HG03108 (cell line): ENCODE measurements around the gene ZC3H7B.

Source experiments
- ATAC-seq: cut with Tn5 transposase; IDR thresholded peaks from one replicate; pipeline ENCODE4 v1.9.1; 2021; ENCODE audit warnings: moderate library complexity; ENCODE audit not compliant: unreplicated experiment

ZC3H7B gene

DNA sequence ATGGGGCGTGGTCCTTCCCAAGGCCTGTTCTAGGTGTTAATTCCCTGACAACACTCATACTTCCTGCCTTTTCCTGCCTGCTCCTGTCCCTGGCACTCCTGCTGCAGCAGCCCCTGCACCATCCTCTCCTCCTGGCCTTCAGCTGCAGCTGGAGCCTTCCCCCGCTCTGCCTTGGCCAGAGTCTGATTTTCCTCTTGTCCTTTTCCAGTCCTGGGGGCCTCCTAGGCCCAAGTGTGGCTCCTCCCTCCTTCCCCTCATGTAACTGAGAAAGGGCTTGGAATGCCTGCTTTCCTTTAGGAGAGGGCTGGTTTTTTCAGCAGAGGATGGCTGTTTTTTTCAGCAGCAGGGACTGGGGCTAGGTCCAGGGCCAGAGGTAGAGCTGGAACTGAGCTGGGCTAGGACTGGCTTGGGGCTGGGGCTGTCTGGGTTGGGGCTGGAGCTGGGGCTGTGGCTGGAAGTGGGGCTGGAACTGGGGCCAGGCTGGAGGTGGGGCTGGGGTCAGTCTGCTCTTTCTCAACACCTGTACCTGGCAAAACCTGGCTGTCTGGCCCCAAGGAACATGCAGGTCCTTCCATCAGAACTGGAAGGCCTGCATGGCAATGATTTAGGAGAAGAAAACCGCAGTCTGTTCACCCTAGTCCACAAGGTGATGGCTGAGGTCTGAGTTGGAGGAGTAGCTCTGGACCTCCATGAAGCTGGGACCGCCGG, 23.6 kb downstream of the ZC3H7B start:
- no peak for ATAC-seq

DNA sequence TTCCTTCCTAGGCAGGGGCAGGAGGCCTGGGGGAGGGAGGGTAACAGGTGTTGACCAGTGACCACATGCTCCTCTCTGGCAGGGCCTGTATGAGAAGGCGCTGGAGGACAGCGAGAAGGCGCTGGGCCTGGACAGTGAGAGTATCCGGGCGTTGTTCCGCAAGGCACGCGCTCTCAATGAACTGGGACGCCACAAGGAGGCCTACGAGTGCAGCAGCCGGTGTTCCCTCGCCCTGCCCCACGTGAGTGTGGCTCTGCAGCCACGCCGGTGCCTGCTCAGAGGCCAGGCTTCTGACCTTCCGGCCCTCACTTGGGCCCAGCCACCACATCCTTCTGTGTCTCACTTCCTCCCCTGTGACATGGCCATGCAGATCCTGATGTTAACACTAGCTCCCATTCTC, 25.8 kb downstream of the ZC3H7B start:
- no peak for ATAC-seq

DNA sequence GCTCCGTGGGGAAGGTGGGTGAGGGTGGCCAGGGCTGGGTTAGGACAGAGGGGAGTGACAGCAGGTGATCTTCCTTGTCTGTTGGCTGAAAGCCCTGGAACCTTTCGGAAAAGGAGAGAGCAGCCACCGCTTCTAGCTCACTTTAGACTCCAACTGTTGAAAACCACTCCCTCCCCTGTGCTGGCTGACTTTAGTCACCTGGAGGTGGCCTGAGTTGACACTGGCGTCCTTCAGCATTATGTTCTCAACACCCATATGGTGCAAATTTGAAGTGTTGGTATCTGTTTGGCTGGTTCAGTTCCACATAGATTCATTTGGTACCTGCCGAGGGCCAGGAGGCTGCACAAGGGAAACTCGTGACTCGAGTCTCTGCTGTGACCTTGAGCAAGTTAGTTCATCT, 28.8 kb downstream of the ZC3H7B start:
- ATAC-seq = no peak

DNA sequence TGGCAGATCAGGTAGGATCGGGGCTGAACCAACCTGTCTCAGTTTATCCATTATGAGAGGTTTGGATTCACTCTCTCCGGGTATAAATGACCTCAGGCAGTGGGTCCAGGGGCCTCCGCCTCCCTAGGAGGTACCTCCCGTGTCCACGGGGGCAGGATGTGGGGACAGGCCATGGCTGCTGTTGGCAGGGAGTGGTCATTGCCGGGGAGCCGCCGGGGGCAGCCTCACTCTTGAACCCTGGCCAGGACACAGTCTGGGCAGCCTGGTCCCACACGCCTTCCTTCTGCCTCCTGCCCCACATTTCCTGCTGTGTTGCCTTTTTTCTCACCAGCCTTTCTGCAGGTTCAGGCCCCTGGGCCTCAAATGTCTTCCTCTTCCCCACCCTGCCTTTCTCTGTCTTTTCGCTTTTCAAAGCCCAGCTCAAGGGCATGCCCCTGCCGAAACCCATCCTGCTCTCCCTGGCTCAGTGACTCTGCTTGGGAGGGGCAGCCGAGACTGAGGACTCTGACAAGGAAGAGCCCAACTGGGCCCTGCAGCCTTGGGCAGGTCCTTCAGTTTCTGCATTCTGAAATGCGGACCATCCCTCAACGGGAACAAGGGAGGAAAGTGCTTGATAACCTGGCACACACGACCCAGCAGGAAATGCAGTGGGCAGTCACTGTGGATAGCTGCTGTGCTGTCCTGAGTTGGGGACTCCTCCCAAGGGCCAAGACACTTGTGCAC, 31.1 kb downstream of the ZC3H7B start:
- no peak for ATAC-seq

DNA sequence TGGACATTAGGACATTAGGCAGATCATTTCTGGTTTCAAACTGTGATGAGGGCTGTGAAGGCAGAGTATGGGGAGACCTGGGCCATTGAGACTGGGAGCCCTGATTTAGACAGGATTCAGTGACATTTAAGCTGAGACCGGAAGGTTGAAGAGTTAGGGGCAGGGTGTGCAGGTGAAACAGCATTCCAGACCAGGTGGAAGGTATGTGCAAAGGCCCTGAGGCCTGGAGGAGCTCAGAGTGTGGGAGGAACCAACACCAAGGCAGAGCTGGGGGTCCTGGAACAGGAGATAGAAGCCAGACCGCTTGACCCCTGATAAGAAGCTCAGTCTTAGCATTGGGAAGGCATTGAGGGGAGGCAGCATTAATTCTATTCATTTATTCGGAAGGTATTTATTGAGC, 32.5 kb downstream of the ZC3H7B start:
- ATAC-seq = no peak

DNA sequence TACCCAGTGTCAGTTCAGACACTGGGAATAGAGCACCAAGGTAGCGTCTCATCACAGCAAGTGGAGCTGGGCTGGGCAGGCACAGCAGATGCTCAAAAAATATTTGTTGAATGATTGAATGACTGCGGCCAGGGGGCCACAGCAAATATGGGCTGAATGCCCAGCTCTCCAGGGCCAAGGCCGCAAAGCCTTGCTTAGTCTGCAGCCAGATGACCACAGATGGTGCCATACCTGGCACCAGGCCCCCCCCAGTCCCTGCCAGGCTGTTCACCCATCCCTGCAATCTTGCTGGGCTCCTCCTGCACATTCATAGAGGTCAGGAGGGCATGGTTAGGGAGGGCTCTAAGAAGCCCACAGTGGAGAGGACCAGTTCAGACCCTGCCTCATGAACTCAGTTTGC, 32.9 kb downstream of the ZC3H7B start:
- ATAC-seq = no peak

DNA sequence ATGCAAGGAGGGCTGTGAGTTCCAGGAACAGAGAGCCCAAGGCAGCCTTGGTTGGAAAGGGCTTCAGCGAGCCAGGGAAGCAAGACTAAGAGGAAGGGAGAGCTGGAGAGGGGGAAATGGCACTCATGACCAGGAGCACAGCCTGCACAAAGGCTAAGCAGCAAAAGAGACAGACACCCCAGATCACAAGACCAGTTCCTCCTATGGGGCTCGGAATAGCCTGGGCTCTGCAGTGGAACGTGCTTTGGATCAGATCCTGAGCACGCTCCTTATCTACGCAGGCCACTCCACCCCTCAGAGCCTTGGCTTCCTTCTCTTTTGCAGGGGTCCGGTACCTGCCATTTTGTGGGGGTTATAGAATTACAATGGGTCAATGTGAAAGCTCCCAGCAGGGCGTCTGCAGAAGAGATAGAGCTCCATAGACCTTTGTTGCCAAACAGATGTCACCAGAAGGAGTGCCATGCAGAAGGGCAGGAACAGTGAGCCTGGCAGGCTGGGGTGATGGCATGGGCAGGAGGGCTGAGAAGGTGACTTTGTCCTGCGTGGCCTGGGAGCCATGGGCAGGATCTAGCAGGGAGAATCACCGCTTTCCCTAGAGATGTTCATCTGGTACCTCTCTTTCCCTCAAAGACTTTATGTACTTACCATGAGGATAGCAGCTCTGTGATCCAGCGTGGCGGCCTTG, 33.8 kb downstream of the ZC3H7B start:
- ATAC-seq = no peak

DNA sequence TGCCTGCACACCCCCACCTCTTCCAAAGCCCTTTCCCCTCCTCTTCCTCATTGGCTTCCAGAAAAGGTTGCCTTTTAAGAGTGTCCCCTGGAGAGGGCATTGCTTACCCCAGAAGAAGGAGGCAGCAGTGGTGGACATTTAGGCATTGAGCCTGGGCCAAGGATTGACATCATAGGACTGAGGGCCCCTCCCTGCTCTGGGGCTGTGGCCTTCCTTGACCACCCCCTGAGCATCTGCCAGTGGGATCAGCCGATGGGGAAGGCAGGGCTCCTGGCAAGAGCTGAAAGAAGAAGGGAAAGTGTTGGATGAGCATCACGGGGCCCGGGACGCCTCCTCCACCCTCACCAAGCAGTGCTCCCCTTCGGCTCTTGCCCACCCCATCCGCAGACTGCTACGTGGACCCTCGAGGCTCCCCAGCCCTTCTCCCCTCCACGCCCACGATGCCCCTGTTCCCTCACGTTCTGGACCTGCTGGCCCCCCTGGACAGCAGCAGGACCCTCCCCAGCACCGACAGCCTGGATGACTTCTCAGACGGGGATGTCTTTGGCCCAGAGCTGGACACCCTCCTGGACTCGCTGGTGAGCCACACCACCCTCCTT, 37.4 kb downstream of the ZC3H7B start:
- no peak for ATAC-seq

DNA sequence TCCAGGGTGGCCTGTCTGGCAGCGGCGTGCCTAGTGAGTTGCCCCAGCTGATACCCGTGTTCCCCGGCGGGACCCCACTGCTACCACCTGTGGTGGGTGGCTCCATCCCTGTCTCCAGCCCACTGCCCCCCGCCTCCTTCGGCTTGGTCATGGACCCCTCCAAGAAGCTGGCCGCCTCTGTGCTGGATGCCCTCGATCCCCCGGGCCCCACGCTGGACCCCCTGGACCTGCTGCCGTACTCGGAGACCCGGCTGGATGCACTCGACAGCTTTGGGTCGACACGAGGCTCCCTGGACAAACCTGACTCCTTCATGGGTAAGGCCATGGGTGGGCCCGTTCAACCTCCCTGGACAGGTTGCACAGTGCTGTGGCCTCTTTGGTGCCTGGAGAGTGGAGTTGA, 38.5 kb downstream of the ZC3H7B start:
- no peak for ATAC-seq

DNA sequence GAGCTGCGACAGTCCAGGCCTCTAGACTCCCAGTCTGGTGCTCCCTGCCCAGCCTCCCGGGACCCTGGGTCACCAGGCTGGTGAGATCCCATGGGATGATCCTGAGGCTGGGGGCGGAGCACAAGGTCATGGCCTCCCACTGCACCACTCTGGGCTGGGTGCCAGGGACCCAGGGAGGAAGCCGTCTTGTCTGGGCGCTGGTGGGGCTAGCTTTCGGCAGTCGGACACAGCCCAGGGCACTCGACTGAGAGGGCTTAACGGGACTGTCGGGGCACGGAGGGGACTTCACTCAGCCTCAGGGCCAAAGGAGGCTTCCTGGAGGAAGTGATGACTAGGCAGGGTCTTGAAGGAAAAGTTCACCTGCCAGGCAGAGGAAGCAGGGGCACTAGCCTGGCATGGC, 39.0 kb downstream of the ZC3H7B start:
- no peak for ATAC-seq

DNA sequence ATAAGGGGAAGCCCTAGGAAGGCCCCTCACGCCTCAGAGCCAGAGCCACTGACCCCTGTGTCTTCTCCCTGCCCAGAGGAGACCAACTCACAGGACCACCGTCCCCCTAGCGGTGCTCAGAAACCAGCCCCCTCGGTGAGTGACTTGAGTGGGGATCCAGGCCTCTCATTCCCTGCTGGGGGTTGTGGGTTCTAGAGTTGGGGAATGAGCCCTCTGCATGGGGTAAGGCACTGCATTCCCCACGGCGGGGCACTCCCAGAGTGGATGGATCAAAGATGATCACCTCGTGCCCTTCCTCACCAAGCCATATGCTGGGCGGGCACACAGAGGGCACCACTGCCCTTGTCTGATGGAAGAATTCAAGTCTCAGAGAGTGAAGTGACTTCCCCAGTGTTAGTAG, 39.7 kb downstream of the ZC3H7B start:
- ATAC-seq = no peak

DNA sequence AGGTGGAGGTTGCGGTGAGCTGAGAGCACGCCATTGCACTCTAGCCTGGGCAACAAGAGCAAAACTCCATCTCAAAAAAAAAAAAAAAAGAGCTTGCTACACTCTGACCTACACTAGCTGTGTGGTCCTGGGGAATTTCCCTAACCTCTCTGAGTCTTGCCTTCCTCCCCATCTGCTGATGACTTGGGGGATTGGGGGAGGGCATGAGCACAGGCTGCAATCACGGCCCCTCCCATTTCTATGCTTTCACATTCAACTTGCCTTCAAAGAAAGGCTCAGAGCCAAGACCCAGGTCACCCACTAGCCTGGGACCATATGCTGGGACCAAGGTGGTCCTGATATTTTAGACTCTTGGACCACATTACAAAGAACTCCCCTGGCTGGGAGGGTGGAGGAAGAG, 40.7 kb downstream of the ZC3H7B start:
- no peak for ATAC-seq

DNA sequence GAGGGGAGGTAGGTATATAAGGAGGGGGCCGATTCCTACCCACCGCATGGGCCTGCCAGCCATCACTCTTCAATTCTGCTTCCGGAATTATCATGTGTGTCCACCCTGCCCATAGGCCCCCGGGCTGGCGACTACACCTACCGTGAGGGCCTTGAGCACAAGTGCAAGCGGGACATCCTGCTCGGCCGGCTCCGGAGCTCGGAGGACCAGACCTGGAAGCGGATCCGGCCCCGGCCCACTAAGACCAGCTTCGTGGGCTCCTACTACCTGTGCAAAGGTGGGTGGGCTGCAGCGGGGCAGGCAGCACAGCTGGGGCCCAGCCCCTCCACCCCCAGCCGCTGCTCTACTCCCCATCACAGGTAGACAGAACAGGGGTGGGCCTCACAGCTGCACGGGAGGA, 42.0 kb downstream of the ZC3H7B start:
- ATAC-seq = no peak

DNA sequence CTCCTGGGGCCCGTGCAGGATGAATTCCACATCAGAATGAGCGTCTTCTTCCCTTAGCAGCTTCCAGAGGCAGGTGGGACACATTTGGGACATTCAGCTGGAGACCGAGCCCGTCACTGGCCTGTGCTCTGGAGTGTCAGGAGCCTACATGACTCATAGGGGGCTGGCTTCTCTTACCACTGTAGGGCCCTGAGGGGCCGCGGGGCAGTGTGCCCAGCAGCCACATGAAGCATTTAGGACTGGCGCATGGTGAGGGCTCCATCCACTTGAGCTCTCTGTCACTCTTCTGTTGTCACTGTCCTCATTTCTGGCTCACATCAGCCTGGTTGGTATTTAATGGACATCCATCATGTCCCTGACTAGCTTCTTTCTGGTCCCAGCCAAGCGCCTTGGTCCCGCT, 42.4 kb downstream of the ZC3H7B start:
- no peak for ATAC-seq

DNA sequence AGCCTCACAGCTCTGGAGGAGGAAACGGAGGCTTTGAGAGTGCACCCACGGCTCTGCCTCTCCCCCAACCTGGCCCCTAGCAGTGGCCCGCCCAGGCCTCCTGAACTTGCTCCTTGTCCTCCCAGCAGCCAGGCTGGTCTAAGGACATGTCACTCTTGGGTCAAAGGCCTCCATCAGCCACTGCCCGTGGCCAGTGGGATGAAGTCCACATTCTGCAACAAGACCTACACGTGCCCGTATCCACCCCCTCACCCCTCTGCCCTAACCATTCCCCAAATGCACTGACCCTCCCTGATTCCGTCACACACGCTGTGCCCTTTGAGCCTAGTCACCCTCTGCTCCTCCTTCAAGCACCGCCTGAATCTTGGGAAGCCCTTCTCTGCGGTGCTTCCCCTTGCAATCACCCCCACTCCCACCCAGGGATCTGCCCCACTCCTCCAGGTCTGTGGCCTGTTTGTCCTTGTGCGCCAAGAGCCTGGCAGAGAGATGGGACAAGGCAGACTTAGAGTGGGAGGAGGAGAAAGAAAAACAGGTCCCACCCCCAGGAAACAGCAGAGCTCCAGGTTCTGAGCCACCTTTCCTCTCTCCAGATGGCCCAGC, 43.0 kb downstream of the ZC3H7B start:
- ATAC-seq = no peak

DNA sequence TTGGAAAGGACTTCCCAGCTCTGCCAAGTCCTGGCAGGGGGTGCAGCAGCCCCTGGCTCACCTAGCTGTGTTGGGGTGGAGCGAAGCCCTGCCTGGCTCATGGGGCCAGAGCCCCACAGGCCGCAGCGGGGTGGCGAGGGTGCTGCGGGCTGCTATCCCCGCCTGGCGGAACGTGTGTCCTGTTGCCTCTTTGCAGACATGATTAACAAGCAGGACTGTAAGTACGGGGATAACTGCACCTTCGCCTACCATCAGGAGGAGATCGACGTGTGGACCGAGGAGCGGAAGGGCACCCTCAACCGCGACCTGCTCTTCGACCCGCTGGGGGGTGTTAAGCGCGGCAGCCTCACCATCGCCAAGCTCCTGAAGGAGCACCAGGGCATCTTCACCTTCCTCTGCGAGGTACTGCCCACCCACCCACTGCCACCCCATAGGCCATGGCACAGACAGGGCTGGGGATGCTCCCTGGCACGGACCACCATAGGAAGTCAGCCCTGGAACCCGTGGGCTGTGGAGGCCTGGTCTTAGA, 44.5 kb downstream of the ZC3H7B start:
- no peak for ATAC-seq

DNA sequence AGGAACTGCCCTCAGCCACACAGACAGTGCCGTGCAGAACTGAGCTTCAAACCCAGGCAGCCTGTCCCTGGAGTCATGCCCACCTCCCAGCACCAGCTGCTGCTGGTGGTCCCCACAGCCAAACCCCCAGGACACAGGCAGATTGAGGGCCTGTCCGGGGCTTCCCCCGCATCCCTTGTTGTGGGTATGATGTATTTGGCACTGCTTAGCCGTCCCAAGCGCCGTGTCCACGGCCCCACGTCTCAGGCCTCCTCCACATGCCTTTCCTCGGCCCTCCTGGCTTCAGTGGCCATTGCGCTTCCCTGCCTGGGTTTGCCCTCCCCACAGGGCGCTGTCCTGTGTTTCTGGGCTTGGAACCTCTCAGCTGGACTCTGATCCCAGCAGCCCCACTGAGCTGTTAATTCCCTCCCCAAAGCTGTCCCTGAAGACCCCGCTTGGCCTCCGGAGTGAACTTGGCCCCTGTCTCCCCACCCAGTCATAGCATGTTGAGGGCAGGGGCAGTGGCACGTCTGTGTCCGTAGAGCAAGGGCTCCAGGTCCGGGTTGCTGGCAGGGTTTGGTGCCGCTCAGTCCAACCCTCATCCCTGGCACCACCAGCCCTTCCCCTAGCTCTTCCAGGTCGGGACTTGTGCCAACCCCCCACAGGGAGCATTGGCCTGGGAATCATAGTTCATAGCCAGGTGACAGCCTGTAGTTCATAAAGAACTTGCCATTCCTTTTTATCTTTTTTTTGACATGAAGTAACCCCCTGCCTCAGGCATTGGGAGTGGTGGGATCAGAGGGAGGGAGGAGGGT, 45.9 kb downstream of the ZC3H7B start:
- ATAC-seq = no peak

DNA sequence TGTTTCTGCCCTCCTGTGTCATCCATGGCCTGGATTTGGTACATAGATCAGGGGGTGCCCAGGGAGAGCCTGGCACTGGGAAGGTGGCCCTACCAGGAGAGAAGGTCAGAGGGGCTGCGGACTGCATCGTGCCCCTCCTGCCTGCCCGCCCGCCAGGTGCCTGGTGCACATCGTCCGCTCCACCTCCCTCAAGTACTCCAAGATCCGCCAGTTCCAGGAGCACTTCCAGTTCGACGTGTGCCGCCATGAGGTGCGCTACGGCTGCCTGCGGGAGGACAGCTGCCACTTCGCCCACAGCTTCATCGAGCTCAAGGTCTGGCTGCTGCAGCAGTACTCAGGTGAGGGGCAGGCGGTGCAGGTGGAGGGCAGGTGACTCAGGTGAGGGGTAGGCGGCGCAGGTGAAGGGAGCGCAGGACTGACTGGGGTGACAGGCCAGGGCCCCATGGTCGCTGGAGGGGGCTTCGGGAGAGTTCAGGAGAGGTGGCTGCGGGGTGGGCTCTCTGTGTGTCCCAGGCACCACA, 47.7 kb downstream of the ZC3H7B start:
- ATAC-seq = no peak

DNA sequence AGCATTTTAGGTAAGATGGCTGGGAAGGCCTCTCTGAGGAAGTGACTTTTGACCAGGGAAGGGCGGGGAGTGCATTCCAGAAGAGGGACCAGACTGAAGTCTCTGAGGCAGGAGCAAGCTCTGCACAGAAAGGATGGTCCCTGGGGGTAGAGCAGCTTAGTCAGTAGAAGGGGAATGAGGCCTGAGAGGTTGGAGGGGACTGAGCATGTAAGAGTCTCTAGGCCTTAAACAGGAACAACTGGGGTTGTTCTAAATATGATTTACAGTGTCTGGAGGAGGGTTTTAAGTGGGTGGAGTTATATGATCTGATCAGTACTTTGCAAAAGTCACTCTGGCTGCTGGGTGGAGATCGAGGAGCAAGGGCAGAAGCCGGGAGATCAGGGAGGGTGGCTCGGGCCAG, 48.8 kb downstream of the ZC3H7B start:
- no peak for ATAC-seq

DNA sequence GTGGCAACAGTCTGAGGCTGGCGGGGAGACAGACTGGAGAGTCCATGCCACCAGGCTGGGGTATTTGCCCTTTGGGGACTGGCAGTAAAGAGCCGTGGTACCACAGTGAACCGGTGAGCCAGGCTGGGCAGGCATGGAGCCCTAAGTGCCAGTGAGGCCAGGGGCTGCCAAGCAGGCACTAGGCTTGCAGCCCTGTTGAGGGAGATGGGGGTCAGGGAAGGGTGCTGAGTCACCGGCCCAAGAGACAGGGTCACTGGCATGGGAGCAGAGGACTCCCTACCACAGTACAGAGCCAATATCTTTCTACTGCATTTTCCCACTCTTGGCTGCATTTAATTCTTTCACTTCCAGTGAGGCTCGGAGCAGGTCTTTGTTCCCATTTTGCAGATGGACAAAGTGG, 49.7 kb downstream of the ZC3H7B start:
- ATAC-seq = no peak
